PC-3 (cell line): ENCODE measurements around the gene ZNF736. TPM values are rescaled to one million over a fixed set of nuclear protein-coding genes. Genes with fewer than 3 reads are reported as not detected.

ENCODE experiments used
- ATAC-seq: fragments of 200-7000 bp; cut with Tn5 transposase; 2 replicates; pipeline ENCODE4 v1.9.1; 2020; ENCODE audit warnings: mild to moderate bottlenecking, moderate library complexity
- BruUV-seq: library from RNA; stranded (reverse); fragments of 400-500 nt; replicated peaks from 2 replicates; lab custom pipeline; 2021; lab: Mats Ljungman, UMichigan
- CTCF ChIA-PET: fragments of 300-600 bp; sonication (Branson Sonifier 250); formaldehyde crosslinking; loops from one replicate; lab custom pipeline; 2022; ENCODE audit warnings: antibody characterized with exemption; lab: Charles Lee
- POLR2A ChIA-PET: fragments of 300-600 bp; sonication (Branson Sonifier 250); formaldehyde crosslinking; loops from one replicate; lab custom pipeline; 2022; ENCODE audit warnings: antibody characterized with exemption; ENCODE audit not compliant: unreplicated experiment; lab: Charles Lee
- DNase-seq: peaks from one replicate; pipeline ENCODE4 v3.0.0-alpha.2; 2015
- H2AFZ ChIP-seq: fragments of 300-600 bp; sonication (generic); 2 replicates; pipeline ENCODE4 v1.6.0; 2016; ENCODE audit warnings: antibody characterized with exemption, low read length
- H3F3A ChIP-seq: fragments of 300-600 bp; sonication (generic); one replicate; pipeline ENCODE4 v1.6.0; 2017; ENCODE audit warnings: antibody characterized with exemption, low read length, control low read depth, mild to moderate bottlenecking; ENCODE audit not compliant: unreplicated experiment
- H3K27ac ChIP-seq: fragments of 300-600 bp; sonication (generic); 2 replicates; pipeline ENCODE4 v1.5.1; 2016; ENCODE audit warnings: mild to moderate bottlenecking, low read length
- H3K27me3 ChIP-seq: fragments of 300-600 bp; sonication (generic); 2 replicates; pipeline ENCODE4 v1.6.1; 2016; ENCODE audit warnings: low read length, mixed read lengths
- H3K36me3 ChIP-seq: fragments of 300-600 bp; sonication (generic); 2 replicates; pipeline ENCODE4 v1.6.1; 2016; ENCODE audit warnings: low read depth, mixed run types, low read length, mixed read lengths
- H3K4me1 ChIP-seq: fragments of 300-600 bp; sonication (generic); 2 replicates; pipeline ENCODE4 v1.5.1; 2016; ENCODE audit warnings: low read length; ENCODE audit not compliant: insufficient read depth
- H3K4me2 ChIP-seq: fragments of 300-600 bp; sonication (generic); 2 replicates; pipeline ENCODE4 v1.6.0; 2016; ENCODE audit warnings: low read length
- H3K4me3 ChIP-seq: fragments of 300-600 bp; sonication (generic); 2 replicates; pipeline ENCODE4 v1.5.1; 2016; ENCODE audit warnings: mild to moderate bottlenecking, low read length, mixed read lengths
- H3K79me2 ChIP-seq: fragments of 300-600 bp; sonication (generic); 2 replicates; pipeline ENCODE4 v1.6.1; 2017; ENCODE audit warnings: low read length, mixed read lengths
- H3K9ac ChIP-seq: fragments of 300-600 bp; sonication (generic); 2 replicates; pipeline ENCODE4 v1.6.0; 2016; ENCODE audit warnings: mild to moderate bottlenecking, low read length
- H3K9me2 ChIP-seq: fragments of 300-600 bp; sonication (generic); replicated peaks from 2 replicates; pipeline ENCODE4 v1.6.1; 2016; ENCODE audit warnings: mixed run types, low read length, mixed read lengths
- H3K9me3 ChIP-seq: fragments of 300-600 bp; sonication (generic); 2 replicates; pipeline ENCODE4 v1.6.1; 2016; ENCODE audit warnings: low read length, mixed read lengths
- H4K20me1 ChIP-seq: fragments of 300-600 bp; sonication (generic); 2 replicates; pipeline ENCODE4 v1.6.1; 2016; ENCODE audit warnings: low read length, mixed read lengths
- CTCF ChIP-seq: fragments of 300-600 bp; sonication (generic); conservative IDR thresholded peaks from 2 replicates; pipeline ENCODE4 v1.5.1; 2017; ENCODE audit warnings: antibody characterized with exemption, low read depth, mild to moderate bottlenecking, low read length
- EZH2 ChIP-seq: fragments of 300-600 bp; sonication (generic); IDR thresholded peaks from one replicate; pipeline ENCODE4 v1.6.1; 2017; ENCODE audit warnings: antibody characterized with exemption, mild to moderate bottlenecking, low read length; ENCODE audit not compliant: unreplicated experiment
- EZH2phosphoT487 ChIP-seq: fragments of 300-600 bp; sonication (generic); IDR thresholded peaks from 2 replicates; pipeline ENCODE4 v1.6.1; 2018; ENCODE audit warnings: mild to moderate bottlenecking, antibody characterized with exemption, low read length, borderline replicate concordance
- intact Hi-C: fragments of 100-400 bp; cut with micrococcal nuclease; formaldehyde crosslinking; loops from 2 replicates; pipeline ENCODE4 v1.9.0; 2023
- total RNA-seq: library from RNA; depleted of rRNA; stranded (reverse); fragments of >200 nt; gene quantifications from 2 replicates; pipeline ENCODE4 v1.2.3, GENCODE V29; 2014

The ZNF736 gene
- total RNA-seq, 1 experiment from 2014 or later, result 2.7 TPM

GRCh38 chr7:64359543-64359942, 45.8 kb downstream of the ZNF736 start:
- intact Hi-C loops, result no loop called here
- no peak overlapping the region for H3K27ac ChIP-seq
- H3K4me2 ChIP-seq, result no peak overlapping the region
- BruUV-seq, result no TSS peak
- H2AFZ ChIP-seq, result no peak overlapping the region
- H3K4me1 ChIP-seq, result no peaks in the 10 kb centered on the region
- H3K9ac ChIP-seq, result no peak overlapping the region
- DNase-seq, result no peak
- H3K79me2 ChIP-seq, result no peaks in the 10 kb centered on the region
- ChIA-PET CTCF (no interaction called here), POLR2A (no interaction called here)
- no peaks in the 10 kb centered on the region for H3K27me3 ChIP-seq
- no peak for TF ChIP-seq CTCF
- no peak for TF ChIP-seq EZH2phosphoT487
- no peak for TF ChIP-seq EZH2
- no peaks in the 10 kb centered on the region for H4K20me1 ChIP-seq
- ATAC-seq, result no peak
- peaks cover 29% of the 10 kb centered on the region for H3K9me3 ChIP-seq
- H3K4me3 ChIP-seq, result no peak overlapping the region
- H3K9me2 ChIP-seq, result no peaks in the 10 kb centered on the region
- H3K36me3 ChIP-seq, result peaks cover 8% of the 10 kb centered on the region; the same call in 1 of the 2 replicates
- H3F3A ChIP-seq, result no peaks in the 10 kb centered on the region

GRCh38 chr7:64371116-64371515, 57.4 kb downstream of the ZNF736 start:
- Histone ChIP-seq H3K79me2 (no peaks in the 10 kb centered on the region), H3K9ac (no peak overlapping the region), H3K4me2 (no peak overlapping the region), H4K20me1 (no peaks in the 10 kb centered on the region), H3K36me3 (no peaks in the 10 kb centered on the region), H3F3A (no peaks in the 10 kb centered on the region), H3K4me3 (no peak overlapping the region), H3K9me2 (no peaks in the 10 kb centered on the region), H3K9me3 (no peaks in the 10 kb centered on the region), H3K27ac (no peak overlapping the region), H2AFZ (no peak overlapping the region), H3K27me3 (no peaks in the 10 kb centered on the region), H3K4me1 (no peaks in the 10 kb centered on the region)
- ChIA-PET CTCF (no interaction called here), POLR2A (no interaction called here)
- intact Hi-C loops, result no loop called here
- ATAC-seq (no peak), DNase-seq (no peak)
- BruUV-seq, result no TSS peak
- TF ChIP-seq EZH2 (no peak), CTCF (no peak), EZH2phosphoT487 (no peak)

GRCh38 chr7:64373017-64373416, 59.3 kb downstream of the ZNF736 start:
- DNase-seq, result no peak
- intact Hi-C loops, result no loop called here
- Histone ChIP-seq H3K36me3 (no peaks in the 10 kb centered on the region), H3K9ac (no peak overlapping the region), H3K9me3 (no peaks in the 10 kb centered on the region), H3K79me2 (no peaks in the 10 kb centered on the region), H3F3A (no peaks in the 10 kb centered on the region), H3K27ac (no peak overlapping the region), H4K20me1 (no peaks in the 10 kb centered on the region), H3K4me3 (no peak overlapping the region), H3K4me2 (no peak overlapping the region), H2AFZ (no peak overlapping the region), H3K4me1 (no peaks in the 10 kb centered on the region), H3K9me2 (no peaks in the 10 kb centered on the region), H3K27me3 (no peaks in the 10 kb centered on the region)
- ATAC-seq, result no peak
- no TSS peak for BruUV-seq
- no peak for TF ChIP-seq EZH2
- TF ChIP-seq CTCF, result no peak
- TF ChIP-seq EZH2phosphoT487, result no peak
- ChIA-PET CTCF (no interaction called here), POLR2A (no interaction called here)
